ENCODE results near the gene IL2RG. TPM values are rescaled to one million over a fixed set of nuclear protein-coding genes. Genes with fewer than 3 reads are reported as not detected.

Gene IL2RG
- not detected in 2 replicates for polyA plus RNA-seq (2014; cell fraction: cytosol; rRNA removed)
- polyA plus RNA-seq (2014; cell fraction: nucleus; rRNA removed) = 0.94 TPM in 1 of 2 replicates, not detected in the other

DNA sequence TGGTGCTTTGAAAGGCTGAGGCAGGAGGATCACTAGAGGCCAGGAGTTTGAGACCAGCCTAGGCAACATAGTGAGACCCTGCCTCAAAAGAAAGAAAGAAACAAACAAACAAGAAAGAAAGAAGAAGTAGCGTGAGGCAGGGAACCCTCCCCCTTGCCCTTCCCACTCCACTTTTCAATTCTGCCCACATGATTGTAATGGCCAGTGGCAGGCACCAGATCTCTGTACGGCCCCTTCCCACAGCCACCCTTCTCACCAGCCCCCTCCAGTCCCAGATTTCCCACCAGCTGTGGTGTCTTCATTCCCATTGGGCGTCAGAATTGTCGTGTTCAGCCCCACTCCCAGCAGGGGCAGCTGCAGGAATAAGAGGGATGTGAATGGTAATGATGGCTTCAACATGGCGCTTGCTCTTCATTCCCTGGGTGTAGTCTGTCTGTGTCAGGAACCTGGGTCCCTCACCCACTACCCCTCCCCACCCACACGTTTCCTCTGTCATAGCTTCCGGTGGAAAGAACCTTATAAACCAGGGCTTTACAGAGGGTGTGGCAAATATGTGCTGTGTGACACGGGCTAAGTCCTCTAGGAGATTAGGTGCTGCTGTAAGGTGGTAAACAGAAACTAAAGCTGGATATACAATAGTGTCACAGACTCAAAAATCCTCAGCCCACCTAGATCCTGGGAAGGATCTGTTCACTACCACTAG is at the start of gene IL2RG:
IL2RG (minus strand) TSS at position 437 of the 703 bp plus-strand sequence; CDS start at position 399, 38 bp downstream.
- DNase-seq (ENCODE audit: low spot score) = no peak

DNA sequence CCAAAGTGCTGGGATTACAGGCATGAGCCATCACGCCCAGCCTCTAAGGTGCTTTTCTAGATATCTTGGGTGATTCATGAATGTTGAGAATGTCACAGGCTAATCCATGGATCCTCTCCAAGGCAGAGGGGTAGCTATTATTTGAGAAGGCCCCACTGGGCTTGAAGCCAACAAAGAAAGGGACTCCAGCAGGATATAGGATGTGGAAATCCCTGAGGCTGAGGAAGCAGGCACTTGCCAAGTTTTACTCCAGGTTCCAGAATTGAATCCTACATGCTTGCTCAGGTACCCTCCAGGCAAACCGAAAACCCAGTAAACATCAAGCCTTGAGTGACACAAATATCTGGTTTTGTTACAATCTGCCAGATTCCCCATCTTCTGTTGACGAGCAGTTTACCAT is 49.1 kb upstream of the IL2RG start:
- no peak for DNase-seq (ENCODE audit: low spot score)

DNA sequence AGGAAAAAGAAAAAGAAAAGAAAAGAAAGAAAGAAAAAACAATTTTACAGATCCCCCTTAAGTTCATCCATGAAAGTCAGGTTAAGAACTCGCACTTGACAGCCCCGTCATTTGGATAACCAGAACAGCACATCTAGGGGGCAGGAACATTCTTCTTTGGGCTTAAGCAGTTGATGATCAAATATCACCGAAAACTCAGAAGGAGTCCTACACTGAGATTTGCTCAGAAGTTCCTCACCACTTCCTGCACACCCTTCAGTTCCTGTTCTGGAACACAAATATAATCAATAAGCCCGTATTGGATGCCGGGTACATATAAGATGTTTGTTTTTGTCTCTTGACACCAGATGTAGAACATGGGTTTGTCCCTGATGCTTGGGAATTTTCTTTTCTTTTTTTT is 48.0 kb upstream of the IL2RG start:
- no peak for DNase-seq (ENCODE audit: low spot score)

DNA sequence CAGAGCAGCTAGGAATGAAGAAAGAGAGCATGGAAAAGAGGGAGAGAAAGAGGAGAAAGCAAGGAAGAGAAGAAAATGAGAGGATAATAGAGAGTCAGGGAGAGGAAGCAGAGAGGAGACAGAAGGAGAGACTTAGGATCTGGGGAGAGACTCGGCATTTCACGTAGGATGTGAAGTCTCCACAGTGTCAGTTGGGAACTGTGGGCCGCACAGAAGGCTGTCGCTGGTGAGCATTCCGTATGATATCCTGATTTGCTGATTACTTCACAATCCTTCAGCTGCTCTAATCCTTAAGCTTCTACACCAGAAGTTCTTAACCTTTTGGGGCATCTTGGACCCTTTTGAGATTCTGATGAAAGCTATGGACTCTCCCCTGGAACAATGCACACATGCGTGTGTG is 47.2 kb upstream of the IL2RG start:
- no peak for DNase-seq (ENCODE audit: low spot score)

DNA sequence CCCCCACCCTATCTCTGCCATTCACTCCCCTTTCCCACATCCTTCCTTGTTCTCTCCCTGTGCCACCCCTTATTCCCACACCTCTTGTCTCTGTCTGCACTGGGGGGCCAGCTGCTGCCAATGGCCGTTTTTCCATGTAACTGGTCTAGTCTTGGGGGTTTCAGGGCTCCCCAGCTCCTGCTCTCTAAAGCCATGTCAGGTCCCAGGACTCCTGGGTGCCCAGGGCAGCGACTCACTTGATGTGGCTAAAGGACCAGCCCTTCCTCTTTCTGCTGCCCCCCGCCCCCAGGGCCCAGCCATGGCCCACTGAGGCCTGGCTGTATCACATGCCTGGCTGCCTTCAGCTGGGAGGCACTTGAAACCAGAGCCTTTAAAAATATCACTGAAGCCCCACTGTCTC is 43.3 kb upstream of the IL2RG start:
- no peak for DNase-seq (ENCODE audit: low spot score)

DNA sequence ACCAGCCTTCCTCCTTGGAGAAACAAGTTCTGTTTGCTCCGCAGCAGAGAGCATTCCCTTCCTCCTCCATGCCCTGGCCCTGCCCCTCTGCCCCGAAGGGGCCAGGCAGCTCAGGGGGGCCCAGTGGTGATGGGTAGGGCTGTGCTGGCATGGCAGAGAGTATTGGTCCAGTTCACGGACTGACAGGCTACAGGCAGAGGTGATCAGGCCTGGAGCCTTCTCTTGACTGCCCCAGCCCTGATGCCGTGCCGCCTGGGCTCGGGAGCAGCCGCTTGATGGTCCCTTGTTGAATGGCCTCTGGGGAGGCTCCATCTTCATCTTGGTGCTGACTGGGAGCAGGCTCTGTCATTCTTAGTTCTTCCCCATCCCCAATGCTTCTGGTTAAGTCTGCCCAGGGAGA is 42.8 kb upstream of the IL2RG start:
- DNase-seq (ENCODE audit: low spot score) = no peak

DNA sequence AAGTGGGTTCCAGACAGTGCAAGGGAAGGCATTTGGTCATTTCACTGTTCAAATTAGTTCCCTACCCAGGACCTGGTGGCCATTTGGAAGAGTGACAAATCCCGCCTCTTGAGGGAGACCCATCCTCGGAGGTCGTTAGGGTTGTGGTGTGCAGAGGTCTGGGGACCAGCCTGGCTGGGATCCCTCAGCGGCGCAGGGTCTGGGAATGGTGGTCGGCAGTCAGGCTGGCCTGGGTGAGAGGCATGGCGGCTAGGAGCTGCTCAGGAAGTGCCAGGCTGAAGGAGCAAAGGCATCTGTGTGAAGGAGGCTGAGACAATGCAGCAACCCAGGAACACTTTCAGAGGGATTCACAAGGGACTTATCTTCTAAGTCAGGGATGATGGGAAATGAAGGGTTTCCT is 40.0 kb upstream of the IL2RG start:
- no peak for DNase-seq (ENCODE audit: low spot score)

DNA sequence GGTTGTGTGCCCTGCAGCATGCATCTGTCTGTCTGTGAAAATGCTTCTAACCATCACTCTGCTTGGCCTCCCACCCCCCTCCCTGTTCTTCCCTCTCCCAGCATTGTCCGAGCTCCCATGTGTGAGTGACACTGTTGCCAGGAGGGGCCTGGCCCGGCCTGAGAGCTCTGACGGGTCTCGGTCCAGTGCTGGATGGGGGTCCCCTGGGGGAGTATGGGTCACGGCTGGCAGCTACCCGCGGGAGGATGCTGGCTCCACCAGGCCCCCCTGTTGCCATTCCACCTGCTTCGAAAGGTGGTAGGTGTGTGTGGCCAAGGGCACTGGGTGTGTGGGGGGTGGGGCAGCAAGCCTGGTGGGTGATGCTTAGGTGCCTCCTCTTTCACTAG is 36.9 kb upstream of the IL2RG start:
- DNase-seq (ENCODE audit: low spot score) = no peak

DNA sequence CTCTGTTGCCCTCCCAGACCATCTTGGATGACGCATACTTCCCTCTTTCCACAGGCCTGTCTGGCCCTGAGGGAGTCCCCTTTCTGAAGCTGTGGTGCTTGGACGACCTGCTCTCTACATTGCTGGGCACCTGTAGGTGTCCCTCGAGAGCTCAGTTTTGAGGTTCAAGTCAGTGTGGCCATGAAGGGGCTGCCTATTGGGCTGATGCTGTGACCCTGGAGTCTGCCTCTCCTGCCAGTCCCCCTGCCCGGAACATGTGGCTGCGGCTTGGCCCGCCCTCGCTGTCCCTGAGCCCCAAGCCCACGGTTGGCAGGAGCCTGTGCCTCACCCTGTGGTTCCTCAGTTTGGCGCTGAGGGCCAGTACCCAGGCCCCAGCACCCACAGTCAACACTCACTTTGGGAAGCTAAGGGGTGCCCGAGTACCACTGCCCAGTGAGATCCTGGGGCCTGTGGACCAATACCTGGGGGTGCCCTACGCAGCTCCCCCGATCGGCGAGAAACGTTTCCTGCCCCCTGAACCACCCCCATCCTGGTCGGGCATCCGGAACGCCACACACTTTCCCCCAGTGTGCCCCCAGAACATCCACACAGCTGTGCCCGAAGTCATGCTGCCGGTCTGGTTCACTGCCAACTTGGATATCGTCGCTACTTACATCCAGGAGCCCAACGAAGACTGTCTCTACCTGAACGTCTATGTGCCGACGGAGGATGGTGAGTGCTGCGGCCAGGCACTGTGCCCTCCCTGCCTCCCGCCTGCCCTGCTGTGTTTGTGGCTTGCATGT is 36.3 kb upstream of the IL2RG start:
- DNase-seq (ENCODE audit: low spot score) = no peak

DNA sequence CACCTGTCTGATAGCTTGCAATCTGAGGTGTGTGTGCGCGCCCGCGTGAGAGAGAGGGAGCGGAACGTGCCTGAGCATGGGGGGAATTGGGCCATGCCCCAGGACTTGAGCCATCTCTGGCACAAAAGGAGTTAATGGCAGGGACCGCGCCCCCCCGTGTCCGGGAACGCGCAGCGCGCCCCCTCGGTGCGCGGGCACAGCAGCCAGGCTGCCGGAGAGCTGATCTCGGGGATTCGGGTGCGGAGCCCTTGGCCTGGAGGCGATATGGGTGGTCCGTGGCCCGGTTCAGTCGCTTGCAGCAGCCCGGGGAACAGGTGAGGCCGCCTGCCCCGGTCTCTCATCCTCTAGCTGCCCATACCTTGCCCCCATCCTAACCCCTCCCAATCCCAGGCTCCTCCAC is 33.3 kb upstream of the IL2RG start, which contains the start of gene NLGN3:
NLGN3 (plus strand) TSS at position 191 of the 400 bp plus-strand sequence. CDS start 2,909 bp downstream, outside the sequence.
- no peak for DNase-seq (ENCODE audit: low spot score)

DNA sequence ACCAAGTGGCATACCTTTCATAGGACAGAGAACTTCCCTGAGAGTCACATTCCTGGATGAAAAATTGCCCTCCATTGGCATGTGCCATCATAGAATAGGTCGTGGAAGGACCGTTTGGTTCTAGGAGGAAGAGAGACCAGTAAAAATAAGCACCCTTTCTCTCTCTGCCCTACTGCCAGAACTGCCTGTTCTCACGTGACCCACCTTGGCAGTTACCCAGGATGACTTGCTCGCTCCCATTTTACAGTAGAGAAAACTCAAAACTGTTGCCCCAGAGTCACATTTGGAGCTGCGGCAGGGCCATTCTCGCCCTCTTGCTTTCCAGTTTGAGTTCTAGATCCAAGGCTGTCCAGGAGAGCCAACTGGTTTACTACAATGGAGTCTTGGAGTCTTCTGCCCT is 32.1 kb upstream of the IL2RG start:
- DNase-seq (ENCODE audit: low spot score) = no peak

DNA sequence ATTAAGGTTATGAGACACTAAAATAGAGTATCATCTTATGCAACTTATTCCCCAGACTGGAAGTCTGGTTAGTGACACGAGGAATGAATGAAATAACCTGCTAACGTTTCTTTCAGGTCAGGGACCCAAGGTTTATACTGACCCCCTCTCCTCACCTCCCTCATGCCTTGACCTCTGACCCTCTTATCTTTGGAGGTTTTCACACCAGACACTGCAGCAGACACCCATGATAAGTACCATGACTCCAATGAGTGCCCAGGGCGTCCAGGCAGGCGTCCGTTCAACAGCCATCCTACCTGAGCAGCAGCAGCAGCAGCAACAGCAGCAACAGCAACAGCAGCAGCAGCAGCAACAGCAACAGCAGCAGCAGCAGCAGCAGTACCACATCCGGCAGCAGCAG is 29.1 kb upstream of the IL2RG start:
- no peak for DNase-seq (ENCODE audit: low spot score)

DNA sequence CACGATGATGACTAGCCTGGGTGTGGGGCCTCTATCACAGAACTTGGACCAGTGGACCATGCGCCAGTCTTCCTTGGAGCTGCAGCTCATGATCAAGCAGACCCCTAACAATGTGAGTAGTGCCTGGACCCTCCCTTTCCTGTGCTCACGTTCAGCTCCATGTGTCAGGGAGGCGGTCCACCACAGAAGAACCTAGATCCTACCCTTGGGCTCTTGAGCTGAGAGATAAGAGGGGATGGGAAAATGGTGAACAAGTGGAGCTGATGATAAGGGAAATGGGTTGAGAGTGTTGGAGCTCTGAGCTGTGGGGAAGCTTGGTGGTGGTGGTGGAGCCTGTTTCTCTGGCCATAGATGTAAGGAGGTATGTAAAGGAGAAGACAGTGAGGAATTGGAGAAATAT is 20.1 kb upstream of the IL2RG start:
- no peak for DNase-seq (ENCODE audit: low spot score)

DNA sequence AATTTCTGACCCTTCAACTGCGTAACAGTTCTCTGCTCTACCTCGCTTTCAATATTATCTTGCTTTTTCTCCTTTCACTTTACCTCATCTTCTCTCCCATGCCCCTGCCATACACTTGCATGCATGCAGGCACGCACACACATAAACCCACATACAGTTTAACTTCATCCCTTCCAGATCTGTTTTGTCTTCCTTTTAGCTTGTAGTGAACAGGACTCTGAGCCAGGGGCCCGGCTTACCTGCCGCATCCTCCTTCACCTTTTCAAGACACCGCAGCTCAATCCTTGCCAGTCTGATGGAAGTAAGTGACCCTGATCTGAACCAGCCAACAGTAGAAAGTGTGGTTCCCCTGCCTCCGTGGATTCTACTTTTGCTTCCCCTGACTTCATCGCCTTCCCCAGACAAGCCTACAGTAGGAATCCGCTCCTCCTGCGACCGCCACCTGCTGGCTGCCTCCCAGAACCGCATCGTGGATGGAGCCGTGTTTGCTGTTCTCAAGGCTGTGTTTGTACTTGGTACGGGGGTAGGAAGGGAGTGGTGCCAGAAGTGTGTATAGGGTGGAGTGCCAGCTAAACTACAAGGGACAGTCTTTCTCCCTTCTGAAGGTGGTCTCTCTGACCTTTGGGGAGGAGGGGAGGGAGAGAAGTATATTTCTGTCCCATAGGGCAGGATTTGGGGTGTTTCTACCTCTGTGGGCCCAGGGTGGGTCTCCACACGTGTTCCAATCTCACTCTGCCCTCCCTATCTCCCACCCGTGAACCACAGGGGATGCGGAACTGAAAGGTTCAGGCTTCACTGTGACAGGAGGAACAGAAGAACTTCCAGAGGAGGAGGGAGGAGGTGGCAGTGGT is 17.8 kb upstream of the IL2RG start:
- peak; percentile 45 for DNase-seq (ENCODE audit: low spot score)

DNA sequence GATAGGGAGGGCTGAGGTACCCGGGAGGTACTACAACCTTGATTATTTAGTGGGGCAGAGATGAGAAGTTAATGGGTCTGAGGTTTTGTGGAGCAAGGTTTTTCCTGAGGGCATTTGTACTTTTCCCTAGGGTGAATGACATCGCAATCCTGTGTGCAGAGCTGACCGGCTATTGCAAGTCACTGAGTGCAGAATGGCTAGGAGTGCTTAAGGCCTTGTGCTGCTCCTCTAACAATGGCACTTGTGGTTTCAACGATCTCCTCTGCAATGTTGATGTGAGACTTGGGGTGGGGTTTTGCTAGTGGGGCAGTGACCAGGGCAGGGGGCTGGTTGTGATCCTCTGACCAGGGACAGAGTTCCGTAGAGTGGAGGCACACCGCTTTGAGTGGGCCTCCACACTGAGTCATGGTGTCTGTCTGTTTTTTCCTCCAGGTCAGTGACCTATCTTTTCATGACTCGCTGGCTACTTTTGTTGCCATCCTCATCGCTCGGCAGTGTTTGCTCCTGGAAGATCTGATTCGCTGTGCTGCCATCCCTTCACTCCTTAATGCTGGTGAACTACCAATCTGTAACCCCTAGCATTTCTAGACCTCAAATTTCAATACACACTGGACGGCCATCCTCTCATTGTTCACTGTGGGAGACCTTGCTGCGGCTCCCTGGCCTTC is 16.9 kb upstream of the IL2RG start:
- no peak for DNase-seq (ENCODE audit: low spot score)

DNA sequence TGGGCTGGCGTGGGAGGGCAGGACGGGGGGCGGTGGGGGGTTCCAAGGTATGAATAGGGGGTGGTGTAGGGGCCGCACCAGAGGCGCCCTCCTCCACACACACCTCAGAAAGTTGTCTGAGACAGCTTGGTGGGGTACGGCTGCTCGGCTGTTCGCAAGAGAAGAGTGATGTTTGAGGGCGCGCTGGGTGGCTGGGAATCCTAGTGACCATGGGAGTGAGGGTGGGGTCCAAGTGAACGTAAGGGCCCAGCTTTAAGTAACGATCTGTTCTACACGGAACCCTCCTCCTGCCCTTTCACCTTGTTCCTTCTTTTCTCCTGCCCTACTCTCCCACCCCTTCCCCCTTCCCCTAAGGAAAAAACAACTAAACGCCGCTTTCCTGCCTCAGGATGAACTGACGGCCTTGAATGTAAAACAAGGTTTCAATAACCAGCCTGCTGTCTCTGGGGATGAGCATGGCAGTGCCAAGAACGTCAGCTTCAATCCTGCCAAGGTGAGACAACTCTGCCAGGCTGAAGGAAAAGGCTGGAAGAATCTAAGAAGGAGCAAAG is 7.7 kb upstream of the IL2RG start:
- DNase-seq (ENCODE audit: low spot score) = no peak

DNA sequence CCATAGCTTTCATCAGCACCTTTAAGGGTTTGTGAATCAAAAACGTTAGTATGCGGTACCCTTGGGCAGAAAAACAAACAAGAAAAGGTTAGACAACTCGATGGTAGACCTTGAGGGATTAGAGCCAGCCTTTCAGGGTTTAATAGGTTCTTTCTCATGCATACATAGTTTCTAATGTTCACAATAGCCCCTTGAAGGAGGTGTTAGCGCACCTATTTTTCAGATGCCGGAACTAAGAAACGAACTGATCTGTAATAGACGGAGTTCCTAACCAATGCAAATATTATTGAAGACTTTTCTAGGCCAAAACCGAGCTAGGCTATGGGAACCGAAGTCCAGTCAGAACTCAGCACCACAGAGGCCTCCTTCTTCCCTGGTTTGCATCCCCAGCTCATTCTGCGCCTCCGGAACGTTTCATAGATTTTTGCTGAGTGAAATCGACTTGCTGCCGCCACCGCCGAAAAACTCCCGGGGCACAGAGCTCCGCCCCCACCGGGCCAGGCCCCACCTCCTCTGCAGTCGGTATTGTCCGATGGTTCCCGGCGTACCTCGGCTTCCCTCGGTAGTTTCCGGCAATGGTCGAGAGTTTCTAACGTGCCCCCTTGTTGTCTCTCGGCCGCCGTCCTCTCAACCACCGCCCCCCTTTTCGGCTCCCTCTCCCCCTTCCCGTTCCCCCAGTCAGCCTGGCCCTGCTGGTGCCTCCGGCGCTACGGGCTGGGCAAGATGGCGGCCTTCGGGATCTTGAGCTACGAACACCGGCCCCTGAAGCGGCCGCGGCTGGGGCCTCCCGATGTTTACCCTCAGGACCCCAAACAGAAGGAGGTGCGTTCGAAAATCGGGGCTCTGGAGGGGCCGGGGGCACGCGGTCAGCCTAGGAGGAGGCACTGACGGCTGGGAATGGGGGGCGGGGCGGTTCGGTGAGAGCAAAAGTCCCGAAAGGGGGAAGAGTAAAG is 6.9 kb upstream of the IL2RG start, which contains the start of gene MED12:
MED12 (plus strand) TSS at position 565 of the 953 bp plus-strand sequence; CDS start at position 724, 159 bp downstream.
- DNase-seq (ENCODE audit: low spot score) = peak; percentile 73

DNA sequence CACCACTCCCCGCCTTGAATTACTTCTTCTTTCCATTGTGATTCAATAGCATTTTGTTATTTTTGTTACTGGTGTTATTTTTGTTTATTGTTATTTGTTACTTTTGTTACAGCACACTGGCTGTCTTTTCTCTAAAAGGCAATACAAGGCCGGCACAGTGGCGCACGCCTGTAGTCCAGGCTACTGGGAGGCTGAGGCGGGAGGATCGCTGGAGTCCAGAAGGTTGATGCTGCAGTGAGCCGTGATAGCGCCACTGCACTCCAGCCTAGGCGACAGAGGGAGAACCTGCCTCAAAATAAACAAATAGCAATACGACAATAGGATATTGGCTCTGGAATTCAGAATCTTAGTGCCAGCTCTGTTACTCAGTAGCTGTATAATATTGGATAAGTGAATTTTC is 6.0 kb upstream of the IL2RG start:
- no peak for DNase-seq (ENCODE audit: low spot score)

DNA sequence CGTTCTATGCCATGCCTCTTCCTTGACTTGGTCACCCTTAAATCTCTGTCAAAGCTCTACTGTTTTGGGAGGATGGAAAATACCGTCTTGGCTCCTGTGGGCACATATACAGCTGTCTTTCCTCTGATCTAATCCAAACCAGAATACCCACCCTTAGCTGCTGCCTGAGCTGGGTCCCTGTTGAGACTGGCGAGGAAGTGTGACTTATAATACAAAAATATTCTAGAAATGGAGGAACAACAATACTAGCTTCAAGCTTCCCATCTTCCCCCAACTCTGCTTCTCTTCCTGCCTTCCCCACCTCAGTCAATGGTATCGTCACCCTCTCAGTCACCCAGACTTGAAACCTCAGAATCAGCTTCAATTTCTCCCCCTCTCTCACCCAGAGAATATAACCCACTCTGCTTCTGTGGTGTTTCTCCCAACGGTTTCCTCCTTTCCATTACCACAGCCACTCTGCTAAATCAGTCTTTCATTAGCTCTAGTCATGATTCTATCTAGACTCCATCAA is 599 bp upstream of the IL2RG start:
- DNase-seq (ENCODE audit: low spot score) = no peak

DNA sequence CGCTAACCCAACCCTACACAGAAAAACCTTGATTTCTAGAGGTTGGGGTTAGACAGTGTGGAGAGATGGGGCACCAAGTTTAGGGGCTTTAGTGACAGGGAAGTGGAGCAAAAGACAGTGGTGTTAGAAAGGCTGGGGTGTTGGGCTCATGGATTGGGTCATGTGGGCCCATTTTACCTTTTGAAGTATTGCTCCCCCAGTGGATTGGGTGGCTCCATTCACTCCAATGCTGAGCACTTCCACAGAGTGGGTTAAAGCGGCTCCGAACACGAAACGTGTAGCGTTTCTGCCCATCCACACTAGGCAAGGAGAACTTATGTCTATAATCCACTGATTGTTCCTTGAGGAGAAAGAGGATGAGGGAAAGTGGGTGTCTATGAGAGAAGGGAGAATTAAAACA is 2.3 kb downstream of the IL2RG start:
- no peak for DNase-seq (ENCODE audit: low spot score)
